Measurements from ENCODE around the gene PAK3.
A peak's percentile ranks its signal among the peaks of the same experiment; 100 is the strongest.

PAK3 gene

GRCh38 chrX:111095974-111096895 lies at the start of gene PAK3:
TSS of gene PAK3 (plus strand) at chrX:111096191. CDS start at chrX:111123104, 26,913 bp downstream.
- DNase-seq (ENCODE audit: low read depth in 2 of 2) = peak; percentile 46 to 56

GRCh38 chrX:111047575-111047974 lies 48.4 kb upstream of the PAK3 start:
- DNase-seq (ENCODE audit: low read depth in 2 of 2) = no peak

- DNase-seq (ENCODE audit: low read depth in 2 of 2) = no peak
Observed at GRCh38 chrX:111052478-111052877, 43.5 kb upstream of the PAK3 start.

- DNase-seq (ENCODE audit: low read depth in 2 of 2) = no peak
Observed at GRCh38 chrX:111071542-111072277, 24.3 kb upstream of the PAK3 start.

GRCh38 chrX:111083081-111083480 lies 12.9 kb upstream of the PAK3 start:
- no peak for DNase-seq (ENCODE audit: low read depth in 2 of 2)

- DNase-seq (ENCODE audit: low read depth in 2 of 2) = no peak
Observed at GRCh38 chrX:111086591-111087006, 9.4 kb upstream of the PAK3 start.

- no peak for DNase-seq (ENCODE audit: low read depth in 2 of 2)
Observed at GRCh38 chrX:111088628-111089027, 7.4 kb upstream of the PAK3 start.

GRCh38 chrX:111090458-111090857 lies 5.5 kb upstream of the PAK3 start:
- no peak for DNase-seq (ENCODE audit: low read depth in 2 of 2)

GRCh38 chrX:111098874-111099273 lies 2.9 kb downstream of the PAK3 start:
- no peak for DNase-seq (ENCODE audit: low read depth in 2 of 2)

GRCh38 chrX:111100191-111100590 lies 4.2 kb downstream of the PAK3 start:
- peak; percentile 4 to 7 for DNase-seq (ENCODE audit: low read depth in 2 of 2)

GRCh38 chrX:111101580-111101979 lies 5.6 kb downstream of the PAK3 start:
- no peak for DNase-seq (ENCODE audit: low read depth in 2 of 2)

GRCh38 chrX:111102636-111103035 lies 6.6 kb downstream of the PAK3 start:
- DNase-seq (ENCODE audit: low read depth in 2 of 2) = no peak

GRCh38 chrX:111103246-111103645 lies 7.3 kb downstream of the PAK3 start:
- DNase-seq (ENCODE audit: low read depth in 2 of 2) = no peak

GRCh38 chrX:111110098-111110775 lies 14.2 kb downstream of the PAK3 start:
- DNase-seq (ENCODE audit: low read depth in 2 of 2) = no peak

GRCh38 chrX:111114806-111115205 lies 18.8 kb downstream of the PAK3 start:
- no peak for DNase-seq (ENCODE audit: low read depth in 2 of 2)

GRCh38 chrX:111116666-111117065 lies 20.7 kb downstream of the PAK3 start:
- no peak for DNase-seq (ENCODE audit: low read depth in 2 of 2)

- no peak for DNase-seq (ENCODE audit: low read depth in 2 of 2)
Observed at GRCh38 chrX:111119341-111119740, 23.4 kb downstream of the PAK3 start.

- no peak for DNase-seq (ENCODE audit: low read depth in 2 of 2)
Observed at GRCh38 chrX:111123125-111123524, 27.1 kb downstream of the PAK3 start.

GRCh38 chrX:111123606-111124179 lies 27.7 kb downstream of the PAK3 start:
- no peak for DNase-seq (ENCODE audit: low read depth in 2 of 2)

- no peak for DNase-seq (ENCODE audit: low read depth in 2 of 2)
Observed at GRCh38 chrX:111124418-111124817, 28.4 kb downstream of the PAK3 start.

GRCh38 chrX:111127038-111127437 lies 31.0 kb downstream of the PAK3 start:
- no peak for DNase-seq (ENCODE audit: low read depth in 2 of 2)

- DNase-seq (ENCODE audit: low read depth in 2 of 2) = no peak
Observed at GRCh38 chrX:111129921-111130320, 33.9 kb downstream of the PAK3 start.

Data from fibroblast of skin of left quadriceps (primary cell).